LNCaP clone FGC (cell line): Measurements from ENCODE around the gene TWIST2.
A peak's percentile ranks its signal among the peaks of the same experiment; 100 is the strongest.

Experiments used
- DNase-seq: peaks from one replicate; pipeline ENCODE4 v3.0.0-alpha.2; 2011; ENCODE audit warnings: low read depth
- H3K4me3 ChIP-seq: 2 replicates; pipeline ENCODE4 v1.5.1; 2011; ENCODE audit warnings: mild to moderate bottlenecking, low read depth, low read length, control low read depth
- CTCF ChIP-seq: IDR thresholded peaks from 2 replicates; pipeline ENCODE4 v1.5.1; 2012; ENCODE audit warnings: mild to moderate bottlenecking; ENCODE audit not compliant: control insufficient read depth, insufficient read depth; ENCODE audit errors: extremely low read depth

TWIST2 gene

GRCh38 chr2:238834982-238835381, 12.9 kb upstream of the TWIST2 start:
- DNase-seq = no peak
- TF ChIP-seq CTCF = no peak
- no peak overlapping the region for H3K4me3 ChIP-seq

GRCh38 chr2:238835726-238836301, 12.1 kb upstream of the TWIST2 start:
- no peak for TF ChIP-seq CTCF
- no peak for DNase-seq
- no peak overlapping the region for H3K4me3 ChIP-seq

GRCh38 chr2:238838786-238839327, 9.0 kb upstream of the TWIST2 start:
- DNase-seq = no peak
- H3K4me3 ChIP-seq = no peak overlapping the region
- TF ChIP-seq CTCF = no peak

GRCh38 chr2:238839428-238839827, 8.5 kb upstream of the TWIST2 start:
- no peak for DNase-seq
- no peak overlapping the region for H3K4me3 ChIP-seq
- TF ChIP-seq CTCF = no peak

- no peak overlapping the region for H3K4me3 ChIP-seq
- peak; percentile 28 for DNase-seq
- TF ChIP-seq CTCF = no peak
These were observed 6.2 kb upstream of the TWIST2 start for GRCh38 chr2:238841542-238842164.

GRCh38 chr2:238843476-238843875, 4.4 kb upstream of the TWIST2 start:
- TF ChIP-seq CTCF = no peak

More at GRCh38 chr2:238843476-238843875, 4.4 kb upstream of the TWIST2 start:
- H3K4me3 ChIP-seq = no peak overlapping the region
- no peak for DNase-seq
